COLO829 (cell line): Measurements from ENCODE around the gene NSDHL.
"Not testable (repeated sequence)": the region's sequence is repeated elsewhere in the genome, so short reads cannot be mapped to it uniquely, and the experiment has no call there.

Experiments
- DNase-seq: peaks from one replicate; pipeline ENCODE4 v3.0.0; 2012; ENCODE audit warnings: low spot score

The NSDHL gene

GRCh38 chrX:152830312-152831305 lies at the start of gene NSDHL, which contains the start of gene CETN2:
TSS of gene NSDHL (plus strand) at chrX:152831063. CDS start at chrX:152846325, 15,262 bp downstream.
TSS of gene CETN2 (minus strand) at chrX:152830757. CDS start at chrX:152830710, 47 bp downstream.
- peak; percentile 97 for DNase-seq

- DNase-seq = not testable (repeated sequence)
Observed at GRCh38 chrX:152787062-152787461, 43.8 kb upstream of the NSDHL start.

DNA sequence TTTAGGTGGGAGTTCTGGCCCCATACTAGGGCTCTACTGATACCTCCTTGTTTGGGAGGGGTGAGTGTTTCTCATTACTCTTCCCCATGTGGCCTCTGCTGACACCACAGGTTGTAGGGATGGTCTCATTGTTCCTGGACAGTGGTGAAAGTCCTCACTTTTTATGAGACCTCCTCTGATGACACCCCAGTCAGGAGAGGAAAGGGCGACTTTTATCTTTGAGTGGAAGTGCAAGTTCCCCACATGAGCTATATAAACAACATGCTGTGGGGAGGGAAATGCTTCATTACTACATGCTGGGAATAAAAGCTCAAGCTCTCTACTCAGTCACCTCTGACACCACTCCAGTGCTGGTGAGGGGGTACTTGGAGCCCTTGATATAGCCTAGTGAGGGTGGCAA lies 31.9 kb upstream of the NSDHL start:
- DNase-seq = no peak

- no peak for DNase-seq
Observed at GRCh38 chrX:152806035-152806434, 24.8 kb upstream of the NSDHL start.

DNA sequence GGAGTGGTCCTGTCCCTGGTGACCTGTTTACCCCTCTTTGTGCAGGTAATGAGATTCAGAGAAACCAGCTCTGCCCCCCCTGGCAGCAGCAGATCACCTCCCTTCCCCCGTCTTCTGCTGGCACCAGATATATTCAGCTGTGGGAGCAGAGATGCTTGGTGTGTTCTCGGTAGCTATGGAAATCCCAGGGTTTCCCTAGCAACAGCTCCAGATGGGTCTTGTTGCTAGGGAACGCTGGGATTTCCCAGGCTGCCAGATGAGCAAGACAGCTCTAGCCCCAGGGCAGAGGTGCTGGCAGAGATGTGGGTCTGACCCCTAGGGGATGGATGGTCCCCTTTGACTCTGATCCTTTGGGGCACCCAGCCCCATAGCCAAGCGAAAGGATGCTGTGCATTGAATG lies 20.5 kb upstream of the NSDHL start:
- no peak for DNase-seq

DNA sequence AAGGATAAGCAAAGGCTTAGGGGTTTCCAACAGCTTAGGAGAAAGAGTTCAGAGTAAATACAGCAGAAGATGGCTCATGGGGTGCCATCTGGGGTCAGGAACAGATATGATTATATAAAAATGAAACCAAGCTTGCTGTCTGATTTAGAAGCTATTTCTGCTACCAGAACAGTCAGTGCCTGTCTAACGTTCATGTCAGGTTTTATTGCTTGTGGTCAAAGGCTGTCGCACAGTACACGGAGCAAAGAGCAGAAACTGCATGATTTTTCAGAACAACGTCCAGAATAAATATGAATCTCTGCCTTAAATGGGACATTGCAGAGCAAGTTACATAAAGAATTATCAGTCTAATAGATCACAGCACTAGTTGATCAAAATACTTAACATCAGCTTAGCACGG lies 17.7 kb upstream of the NSDHL start:
- DNase-seq = no peak

- no peak for DNase-seq
Observed at GRCh38 chrX:152814048-152814447, 16.8 kb upstream of the NSDHL start.

GRCh38 chrX:152817078-152817764 lies 13.6 kb upstream of the NSDHL start:
- peak; percentile 80 for DNase-seq

- no peak for DNase-seq
Observed at GRCh38 chrX:152818356-152818755, 12.5 kb upstream of the NSDHL start.

DNA sequence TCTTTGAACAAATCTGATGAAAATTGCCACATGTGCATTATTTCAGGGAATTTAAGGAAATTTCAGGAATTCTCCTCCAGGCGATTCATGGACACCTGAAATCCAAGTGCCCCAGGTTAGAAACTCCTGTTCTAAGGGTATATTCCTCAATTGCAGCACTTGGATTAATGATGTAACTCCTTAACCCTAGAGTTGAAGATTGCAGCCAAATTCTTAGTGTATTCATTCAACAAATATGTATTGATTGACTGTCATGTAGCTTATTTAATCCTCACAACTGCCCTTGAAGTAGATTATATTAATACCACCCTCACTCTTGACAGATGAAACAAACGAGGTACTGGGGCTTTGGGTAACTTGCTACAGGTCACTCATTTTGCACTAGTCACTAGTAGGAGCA lies 11.6 kb upstream of the NSDHL start:
- no peak for DNase-seq

- DNase-seq = no peak
Observed at GRCh38 chrX:152819732-152820131, 11.1 kb upstream of the NSDHL start.

DNA sequence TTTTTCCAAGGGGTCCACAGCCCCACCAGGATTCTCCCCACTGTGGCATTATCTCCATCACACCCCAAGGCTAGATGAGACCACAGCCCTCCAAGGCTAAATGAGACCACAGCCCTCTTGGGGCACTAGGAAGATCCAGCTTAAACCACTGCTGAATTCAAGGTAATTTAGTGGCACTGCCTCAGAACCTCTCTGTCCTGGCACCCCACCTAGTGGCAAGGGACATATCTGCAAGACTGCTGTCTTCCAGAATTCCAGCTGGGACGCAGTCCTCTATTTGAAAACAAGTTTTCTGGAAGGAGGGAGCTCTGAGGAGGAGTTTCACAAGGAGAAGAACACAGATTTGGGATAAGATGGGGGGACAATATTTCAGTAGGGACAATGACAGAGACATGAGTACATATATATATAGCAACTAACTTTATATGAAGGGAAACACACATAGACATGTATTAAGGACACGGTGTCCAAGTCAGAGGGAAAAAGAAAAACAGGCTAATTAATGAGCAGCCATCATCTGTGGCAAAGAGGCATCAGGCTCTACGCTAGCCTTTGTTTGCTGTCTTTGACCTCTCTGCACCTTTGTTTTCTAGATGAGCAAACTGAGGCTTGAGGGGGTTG lies 9.6 kb upstream of the NSDHL start:
- peak; percentile 63 for DNase-seq

GRCh38 chrX:152822383-152823086 lies 8.3 kb upstream of the NSDHL start:
- no peak for DNase-seq

GRCh38 chrX:152823657-152824056 lies 7.2 kb upstream of the NSDHL start:
- DNase-seq = no peak

DNA sequence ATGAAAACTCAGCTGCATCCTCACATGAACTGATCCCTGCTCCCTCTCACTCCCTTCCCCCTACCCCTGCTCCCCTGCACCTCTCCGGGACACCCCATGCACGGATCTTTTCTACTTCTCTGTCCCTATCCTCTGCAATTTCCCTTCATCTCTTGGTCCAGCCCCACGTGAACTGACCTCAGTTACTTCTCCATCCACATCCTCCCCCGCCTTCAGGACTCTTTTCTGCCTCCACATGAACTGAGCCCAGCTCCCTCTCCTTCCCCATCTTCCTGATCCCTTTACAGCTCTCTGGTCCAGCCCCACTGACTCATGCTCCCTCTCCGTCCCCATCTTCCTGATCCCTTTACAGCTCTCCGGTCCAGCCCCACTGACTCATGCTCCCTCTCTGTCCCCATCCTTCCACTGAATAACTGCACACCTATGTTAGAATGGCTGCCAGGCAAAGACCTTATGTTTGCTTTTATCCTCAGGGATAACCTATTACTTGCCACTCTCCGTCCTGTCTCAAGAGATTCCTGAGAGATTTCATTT lies 6.0 kb upstream of the NSDHL start:
- DNase-seq = no peak

GRCh38 chrX:152831391-152831790 lies 528 bp downstream of the NSDHL start:
- DNase-seq = no peak

- no peak for DNase-seq
Observed at GRCh38 chrX:152832520-152832919, 1.7 kb downstream of the NSDHL start.

DNA sequence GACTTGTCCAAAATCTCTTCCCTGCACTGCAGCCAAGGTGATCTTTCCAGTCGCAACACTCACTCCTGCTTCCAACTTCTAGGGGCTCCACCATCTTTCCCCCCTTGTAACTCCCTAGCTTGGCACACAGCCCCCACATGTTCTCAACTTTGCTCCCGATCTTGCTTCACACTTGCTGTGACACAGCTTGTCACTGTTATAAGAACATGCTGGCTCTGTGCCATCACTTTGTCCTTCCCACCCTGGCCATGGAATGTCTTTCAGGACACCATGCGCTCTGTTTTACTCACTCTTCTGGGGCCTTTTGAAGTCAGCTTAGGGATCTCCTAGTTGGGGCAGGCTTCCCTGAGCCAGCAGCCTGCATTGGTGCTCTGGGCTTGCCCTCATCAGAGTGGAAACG lies 2.5 kb downstream of the NSDHL start:
- no peak for DNase-seq

DNA sequence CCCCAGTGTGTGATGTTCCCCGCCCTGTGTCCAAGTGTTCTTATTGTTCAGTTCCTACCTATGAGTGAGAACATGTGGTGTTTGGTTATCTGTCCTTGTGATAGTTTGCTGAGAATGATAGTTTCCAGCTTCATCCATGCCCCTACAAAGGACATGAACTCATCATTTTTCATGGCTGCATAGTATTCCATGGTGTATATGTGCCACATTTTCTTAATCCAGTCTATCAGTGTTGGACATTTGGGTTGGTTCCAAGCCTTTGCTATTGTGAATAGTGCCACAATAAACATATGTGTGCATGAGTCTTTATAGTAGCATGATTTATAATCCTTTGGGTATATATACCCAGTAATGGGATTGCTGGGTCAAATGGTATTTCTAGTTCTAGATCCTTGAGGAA lies 4.6 kb downstream of the NSDHL start:
- not testable (repeated sequence) for DNase-seq

DNA sequence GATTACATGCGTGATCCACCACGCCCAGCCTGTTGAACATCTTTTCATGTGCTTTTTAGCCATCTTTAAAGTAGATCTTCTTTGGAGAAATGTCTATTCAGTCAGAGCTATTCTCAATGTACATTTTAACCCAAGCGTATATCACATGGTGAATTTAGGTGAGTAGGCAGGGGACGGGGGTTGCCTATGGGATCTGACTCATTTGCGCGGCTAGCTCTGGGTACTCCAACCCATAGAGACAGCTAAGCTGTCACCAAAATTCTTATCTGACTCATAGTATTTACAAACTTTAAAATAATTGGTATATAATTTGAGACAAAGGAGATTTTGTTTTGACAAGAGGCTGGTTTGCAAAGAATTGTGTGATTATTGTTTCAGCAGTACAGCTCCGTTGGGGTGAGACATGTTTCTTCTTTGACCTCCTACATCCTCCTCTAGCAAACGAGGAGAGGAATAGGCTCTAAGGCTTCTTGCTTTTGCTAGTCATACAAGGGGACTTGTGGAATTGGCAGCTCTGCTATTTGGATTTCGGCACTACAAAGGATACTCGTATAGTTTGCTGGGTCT lies 12.0 kb downstream of the NSDHL start:
- peak; percentile 58 for DNase-seq

- DNase-seq = no peak
Observed at GRCh38 chrX:152843852-152844251, 13.0 kb downstream of the NSDHL start.
